Germinal center (tissue), 1 donor: ENCODE measurements around the gene YJEFN3.

ENCODE experiments used
- DNase-seq: peaks from one replicate; pipeline ENCODE4 v3.0.0; 2012; ENCODE audit warnings: mixed read lengths, low spot score

Gene YJEFN3

DNA sequence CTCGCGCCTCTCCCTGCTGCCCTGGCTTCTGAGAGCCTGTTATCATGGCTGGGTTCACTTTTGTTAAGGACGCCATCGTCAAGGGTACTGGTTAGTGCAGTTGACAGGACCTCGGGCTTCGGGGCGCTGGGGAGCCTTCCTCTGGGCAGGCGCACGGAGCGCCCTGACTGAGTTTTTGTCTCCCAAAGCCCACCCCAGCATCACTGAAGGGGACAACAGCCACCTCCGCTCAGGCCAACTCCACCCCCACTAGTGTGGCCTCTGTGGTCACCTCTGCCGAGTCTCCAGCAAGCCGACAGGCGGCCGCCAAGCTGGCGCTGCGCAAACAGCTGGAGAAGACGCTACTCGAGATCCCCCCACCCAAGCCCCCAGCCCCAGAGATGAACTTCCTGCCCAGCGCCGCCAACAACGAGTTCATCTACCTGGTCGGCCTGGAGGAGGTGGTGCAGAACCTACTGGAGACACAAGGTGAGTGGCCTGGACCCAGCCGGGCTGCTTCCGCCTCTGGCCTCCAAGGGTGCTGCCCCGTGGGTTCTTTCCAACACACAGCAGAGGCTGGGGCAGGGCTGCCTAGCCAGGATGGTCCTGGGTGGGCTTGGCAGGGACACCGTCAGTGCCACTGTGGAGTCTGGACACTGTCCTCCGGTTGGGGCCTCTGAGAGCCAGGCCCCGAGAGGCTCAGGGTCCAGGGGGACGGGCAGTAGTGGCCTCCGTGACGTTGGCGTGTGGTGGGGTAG, 30.3 kb upstream of the YJEFN3 start:
- no peak for DNase-seq

DNA sequence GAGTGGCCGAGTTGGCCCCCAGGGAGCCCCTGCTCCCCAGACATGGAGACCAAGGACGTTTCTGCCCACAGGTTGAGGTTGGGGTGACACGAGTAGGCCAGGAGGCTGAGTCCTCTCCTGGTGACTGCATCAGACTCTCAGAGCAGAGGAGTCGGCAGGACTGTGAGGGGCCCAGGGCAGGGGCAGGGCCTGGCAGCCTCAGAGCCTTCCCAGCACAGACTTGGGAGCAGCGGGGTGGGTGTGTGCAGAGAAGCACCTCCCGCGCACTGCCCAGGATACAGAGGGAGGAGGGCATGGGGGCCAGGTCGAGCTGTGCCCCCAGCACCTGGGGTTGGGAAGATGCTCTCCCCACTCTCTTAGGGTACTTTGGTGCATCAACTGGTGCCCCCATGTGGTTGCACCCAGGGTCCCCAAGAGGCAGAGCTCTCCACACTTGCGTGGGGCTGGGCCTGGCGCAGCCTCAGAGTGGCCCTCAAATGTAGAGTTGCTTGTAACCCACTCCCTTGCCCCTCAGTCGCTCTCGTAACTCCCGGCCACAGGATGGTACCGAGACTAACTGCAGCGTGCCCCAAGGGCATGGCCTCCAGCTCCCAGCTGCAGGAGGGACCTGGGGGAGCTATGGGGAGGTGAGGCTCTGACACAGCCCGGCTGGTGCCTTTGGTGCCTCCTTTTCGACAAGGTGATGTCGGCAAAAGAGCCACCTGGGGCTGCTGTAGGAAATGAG, 29.3 kb upstream of the YJEFN3 start:
- DNase-seq: no peak

DNA sequence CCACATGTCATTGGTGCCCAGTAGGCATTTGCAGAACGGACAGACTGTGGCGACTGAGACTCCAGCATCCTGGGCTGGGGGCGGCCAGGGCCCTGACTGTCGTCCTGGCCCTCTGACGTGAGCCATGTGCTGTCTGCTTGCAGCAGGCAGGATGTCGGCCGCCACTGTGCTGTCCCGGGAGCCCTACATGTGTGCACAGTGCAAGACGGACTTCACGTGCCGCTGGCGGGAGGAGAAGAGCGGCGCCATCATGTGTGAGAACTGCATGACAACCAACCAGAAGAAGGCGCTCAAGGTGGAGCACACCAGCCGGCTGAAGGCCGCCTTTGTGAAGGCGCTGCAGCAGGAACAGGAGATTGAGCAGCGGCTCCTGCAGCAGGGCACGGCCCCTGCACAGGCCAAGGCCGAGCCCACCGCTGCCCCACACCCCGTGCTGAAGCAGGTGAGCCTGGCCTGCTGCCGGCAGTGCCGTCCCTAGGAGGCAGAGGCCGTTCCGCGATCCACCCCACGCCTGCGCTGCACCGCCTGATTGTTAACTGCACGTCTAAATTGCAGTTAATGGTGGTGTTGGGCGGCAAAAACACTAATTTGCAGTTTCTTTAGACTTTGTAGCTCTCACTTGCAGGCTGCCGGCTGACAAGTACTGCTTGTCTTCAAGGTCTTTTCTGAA, 27.6 kb upstream of the YJEFN3 start:
- DNase-seq: no peak

DNA sequence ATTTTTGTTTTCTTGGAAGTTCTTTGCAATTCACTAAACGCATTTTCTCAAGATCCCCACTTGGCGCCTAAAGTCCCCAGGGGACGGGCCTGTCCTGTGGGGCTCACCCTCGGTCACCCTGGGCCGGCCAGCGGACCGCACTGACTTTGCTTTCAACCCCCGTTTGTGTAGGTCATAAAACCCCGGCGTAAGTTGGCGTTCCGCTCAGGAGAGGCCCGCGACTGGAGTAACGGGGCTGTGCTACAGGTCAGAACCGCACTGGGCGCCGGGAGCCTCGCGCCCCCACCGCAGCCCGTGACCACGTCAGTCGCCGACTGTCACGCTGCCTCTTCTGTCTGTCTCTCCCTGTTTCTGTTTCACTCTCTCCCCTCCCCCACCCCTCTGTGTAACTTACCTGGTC, 26.9 kb upstream of the YJEFN3 start:
- DNase-seq: no peak

DNA sequence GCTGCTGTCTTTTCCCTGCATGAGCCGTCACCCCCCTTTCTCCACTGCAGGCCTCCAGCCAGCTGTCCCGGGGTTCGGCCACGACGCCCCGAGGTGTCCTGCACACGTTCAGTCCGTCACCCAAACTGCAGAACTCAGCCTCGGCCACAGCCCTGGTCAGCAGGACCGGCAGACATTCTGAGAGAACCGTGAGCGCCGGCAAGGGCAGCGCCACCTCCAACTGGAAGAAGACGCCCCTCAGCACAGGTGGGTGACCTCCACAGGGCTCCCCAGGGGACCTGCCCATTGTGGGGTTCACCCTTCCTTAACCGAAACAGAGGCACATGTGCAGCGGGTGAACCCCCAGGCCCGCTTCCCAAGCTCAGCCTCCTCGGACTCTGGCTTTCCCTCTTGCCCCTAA, 26.4 kb upstream of the YJEFN3 start:
- no peak for DNase-seq

DNA sequence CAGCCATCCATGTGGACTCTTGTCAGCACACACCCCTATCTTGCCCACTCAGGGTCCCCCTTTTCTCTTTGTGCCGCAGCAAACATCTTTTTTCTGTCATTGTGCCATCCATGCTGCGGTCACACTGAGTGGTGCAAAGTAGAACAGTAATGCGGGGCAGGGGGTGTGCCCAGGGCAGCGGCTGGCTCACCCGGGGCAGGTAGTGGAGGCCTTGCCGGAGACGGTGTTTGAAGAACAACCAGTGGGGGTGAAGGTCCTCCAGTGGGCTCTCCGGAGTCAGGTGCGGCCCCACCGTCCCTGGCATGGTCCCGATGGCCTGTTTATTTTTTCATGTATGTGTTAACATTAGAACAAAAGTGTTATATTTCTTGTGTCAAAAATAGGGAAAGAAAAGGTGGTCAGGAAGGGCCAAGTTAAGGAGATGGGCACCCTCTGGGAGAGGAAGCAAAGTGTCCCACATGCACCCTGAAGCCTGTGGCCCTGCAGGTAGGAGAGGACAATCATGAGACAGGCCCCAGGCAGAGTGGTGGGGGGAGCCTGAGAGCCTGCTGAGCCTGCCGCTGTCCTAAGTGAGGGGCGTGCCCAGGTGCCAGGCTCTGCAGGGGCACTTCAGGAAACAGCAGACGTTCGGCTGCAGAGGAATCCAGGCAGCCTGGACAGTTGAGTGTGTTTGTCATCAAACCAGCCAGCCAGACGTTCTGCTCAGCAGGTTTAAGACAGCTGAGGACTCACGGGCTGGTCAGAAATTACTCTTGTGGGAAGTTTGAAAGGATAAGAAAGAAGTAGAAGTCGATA, 25.7 kb upstream of the YJEFN3 start:
- DNase-seq: no peak

DNA sequence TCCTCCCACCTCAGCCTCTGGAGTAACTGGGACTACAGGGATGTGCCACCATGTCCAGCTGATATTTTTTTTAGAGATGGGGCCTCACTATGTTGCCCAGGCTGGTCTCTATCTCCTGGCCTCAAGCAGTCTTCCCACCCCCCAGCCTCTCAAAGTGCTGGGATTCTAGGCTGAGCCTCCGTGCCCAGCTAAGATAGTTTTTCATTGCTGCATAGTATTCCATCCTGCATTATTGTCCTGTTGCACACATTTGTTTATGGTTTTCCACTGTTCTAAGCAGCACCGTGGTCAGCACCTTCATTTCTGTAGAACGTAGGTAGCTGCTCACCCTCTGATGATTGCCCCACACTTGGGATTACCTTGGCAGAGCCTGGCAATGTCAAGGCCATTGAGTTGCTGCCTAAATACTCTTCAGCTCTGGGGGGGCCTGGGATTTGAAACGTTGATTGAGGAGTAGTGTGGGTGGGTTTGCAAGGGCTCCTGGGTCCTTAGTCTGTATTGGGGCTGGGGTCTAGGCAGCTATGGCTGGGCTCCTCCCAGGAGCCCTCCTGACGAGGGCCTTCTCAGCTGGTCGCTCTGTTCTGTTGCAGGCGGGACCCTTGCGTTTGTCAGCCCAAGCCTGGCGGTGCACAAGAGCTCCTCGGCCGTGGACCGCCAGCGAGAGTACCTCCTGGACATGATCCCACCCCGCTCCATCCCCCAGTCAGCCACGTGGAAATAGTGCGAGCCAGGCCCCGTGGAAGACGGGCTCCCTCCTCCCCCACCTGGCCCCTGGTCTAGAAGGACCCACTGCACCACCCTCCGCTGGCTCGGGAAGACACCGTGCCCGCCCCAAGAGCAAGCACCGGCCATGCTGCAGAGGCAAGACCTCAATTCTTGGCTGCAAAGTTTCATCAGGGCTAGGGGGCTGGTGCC, 23.7 kb upstream of the YJEFN3 start:
- DNase-seq: no peak

DNA sequence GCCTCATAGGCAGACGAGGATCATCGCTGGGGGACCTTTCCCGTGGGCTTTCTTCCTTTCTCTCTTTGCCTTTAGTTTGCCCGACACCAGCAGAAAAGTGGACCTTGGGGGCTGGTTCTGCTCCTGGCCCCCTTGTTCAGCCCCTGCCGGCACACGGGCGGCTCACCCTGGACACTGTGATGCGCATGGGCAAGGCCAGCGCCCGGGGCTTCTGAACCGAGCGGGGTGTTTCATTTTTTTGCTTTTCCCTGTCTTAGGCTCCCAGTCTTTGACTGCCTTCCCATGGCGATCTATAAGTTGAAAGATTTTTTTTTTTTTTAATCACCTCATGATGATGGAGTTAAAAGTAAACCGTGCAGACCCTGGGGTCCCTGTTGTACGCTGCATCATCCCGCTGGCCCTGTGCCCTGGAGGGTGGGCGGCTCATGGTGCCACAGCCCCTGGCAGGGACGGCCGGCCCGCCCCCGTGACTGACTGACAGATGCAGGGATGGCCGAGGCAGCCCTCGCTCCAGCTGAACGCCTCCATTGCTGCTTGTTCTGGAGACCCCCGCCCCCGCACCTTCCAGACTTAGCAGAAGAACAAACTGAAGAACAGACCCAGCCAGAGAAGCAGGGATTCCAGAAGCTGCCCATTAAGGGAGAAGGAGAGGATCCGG, 22.9 kb upstream of the YJEFN3 start:
- no peak for DNase-seq

DNA sequence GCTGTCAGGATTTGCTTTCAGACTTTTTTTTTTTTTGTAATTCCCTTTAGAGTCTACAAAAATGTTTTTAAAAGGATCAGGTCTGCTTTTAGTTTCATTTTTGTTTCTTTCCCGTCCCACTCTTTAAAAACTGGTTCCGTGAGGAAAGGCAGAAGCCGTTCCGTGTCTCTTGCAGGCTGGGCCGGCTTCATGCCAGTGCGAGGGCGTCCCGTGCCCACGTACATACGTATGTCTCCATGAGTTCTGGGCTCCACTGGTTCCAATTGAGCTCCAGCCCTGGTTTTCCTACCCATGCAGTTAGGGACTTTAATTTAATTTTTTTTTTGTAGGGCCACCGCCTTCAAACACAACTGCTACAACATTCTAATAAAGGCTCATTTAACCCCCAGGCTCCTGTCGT, 22.1 kb upstream of the YJEFN3 start:
- no peak for DNase-seq

DNA sequence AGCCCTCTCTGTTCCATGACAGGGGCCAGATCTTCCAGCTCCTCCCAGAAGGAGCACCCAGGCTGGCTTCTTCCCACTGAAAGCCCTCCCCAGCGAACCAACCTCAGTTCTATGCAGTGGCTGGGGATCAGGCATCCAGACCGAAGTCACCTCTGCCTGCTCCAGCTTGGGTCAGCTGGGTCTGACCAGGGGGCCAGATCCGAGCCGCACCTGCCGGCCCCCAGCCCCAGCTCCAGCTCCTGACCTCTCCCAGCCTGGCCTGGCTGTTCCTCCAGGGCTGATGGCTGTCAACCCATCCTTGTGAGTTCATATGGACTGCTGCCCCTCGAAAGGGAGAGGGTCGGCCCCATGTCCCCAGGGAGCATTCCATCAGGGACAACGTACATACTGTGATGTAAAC, 21.4 kb upstream of the YJEFN3 start:
- DNase-seq: no peak

DNA sequence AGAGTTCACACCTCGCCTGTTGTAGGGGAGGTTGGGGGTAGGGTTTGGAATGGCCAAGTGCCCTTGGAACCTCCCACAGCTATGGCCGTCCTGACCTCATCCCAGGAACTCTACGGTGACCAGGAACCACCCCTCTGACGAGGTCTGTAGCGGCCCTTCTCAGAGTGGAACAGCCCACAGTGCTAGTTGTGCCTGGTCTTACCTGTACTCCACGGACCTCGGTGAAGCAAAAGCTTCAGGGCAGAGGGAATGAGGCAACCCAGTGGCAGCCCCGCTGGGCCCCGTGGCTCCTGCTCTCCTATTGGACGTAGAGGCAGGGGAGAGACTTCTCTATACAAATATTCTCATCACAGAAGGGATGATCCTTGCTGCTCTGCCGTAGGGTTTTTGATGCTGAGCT, 20.5 kb upstream of the YJEFN3 start:
- DNase-seq: no peak

DNA sequence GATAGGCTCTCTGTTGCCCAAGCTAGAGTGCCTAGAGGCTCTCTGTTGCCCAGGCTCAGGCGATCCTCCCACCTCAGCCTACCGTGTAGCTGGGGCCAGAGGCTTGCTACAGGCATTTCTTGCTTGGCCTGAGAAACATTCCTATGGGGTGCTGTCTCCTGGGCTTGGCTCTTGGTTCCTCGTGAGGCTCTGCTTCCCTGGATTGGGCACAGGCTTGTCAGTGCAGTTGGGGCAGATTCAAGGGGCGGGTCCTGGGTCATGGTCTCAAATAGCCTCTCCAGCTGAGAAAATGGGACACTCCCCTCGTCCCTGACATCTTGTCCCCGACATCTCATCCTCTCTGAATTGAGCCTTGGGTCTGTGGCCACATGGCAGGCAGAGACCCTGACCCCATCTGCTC, 18.3 kb upstream of the YJEFN3 start:
- no peak for DNase-seq

DNA sequence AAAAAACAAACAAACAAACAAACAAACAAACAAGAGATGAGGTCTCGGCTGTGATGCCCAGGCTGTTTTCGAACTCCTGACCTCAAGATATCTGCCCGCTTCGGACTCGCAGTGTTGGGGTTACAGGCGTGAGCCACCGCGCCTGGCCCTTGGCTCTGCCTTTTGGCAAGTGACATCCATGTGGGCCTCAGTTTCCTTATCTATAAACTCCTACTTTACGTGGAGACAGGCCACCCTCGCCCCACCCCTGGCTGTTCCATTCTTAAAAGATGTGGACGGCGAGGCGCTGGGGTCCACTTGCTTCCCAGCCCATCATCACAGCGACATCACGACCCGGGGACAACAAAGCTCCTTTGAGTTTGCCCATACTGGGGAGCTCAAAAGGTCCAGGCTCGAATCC, 15.0 kb upstream of the YJEFN3 start:
- DNase-seq: no peak

DNA sequence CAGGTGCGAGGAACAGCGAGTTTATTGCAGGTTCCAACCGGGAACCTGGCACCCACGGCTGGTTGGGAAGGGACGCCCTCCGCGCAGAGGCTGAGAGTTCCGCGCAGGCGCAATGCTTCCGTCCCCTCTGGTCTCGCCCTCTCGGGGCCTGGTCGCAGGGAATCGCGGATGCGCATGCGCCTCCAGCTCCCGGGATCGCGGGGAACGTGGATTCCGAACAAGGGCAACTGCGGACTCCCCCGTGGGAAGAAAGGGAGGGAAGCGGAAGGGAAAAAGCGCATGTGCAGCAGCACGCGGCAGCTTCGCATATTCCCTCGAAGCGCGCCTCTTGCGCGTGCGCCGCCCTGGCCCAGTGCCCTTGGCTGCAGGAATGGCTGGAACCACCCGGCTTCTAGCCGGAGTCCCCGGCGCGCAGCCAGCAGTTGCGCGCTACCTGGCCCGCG, 14.5 kb upstream of the YJEFN3 start:
- DNase-seq: no peak

DNA sequence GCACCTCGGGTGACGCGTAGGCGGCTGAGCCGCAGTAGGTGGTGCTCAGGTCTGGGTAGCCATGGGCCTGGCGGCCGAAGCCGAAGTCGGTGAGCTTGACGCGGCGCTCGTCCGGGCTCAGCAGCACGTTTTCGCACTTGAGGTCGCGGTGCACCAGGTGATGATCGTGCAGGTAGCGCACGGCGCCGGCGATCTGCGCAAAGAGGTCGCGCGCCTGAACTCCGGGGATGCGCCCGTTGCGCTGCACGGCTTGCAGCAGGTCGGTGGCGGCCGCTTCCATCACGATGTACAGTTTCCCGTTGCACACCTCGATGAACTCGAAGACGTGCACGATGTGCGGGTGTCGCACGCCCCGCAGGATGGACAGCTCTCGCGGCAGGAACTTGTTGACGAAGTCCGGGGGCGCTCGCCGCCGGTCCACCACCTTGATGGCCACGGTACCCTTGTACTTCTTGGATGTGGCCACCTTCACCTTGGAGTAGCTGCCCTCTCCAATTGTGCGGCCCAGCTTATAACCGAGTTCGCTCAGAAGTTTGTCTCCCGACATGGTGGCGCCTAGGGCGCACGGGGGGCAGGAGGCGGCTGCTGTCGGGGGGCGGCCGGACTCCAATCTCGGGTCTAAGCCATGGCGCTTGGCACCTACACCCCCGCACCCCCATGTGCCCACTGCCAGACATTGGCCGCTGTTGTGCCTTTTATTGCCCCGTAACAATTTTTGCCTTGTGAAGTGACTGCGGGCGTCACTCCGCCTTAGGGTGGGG, 13.7 kb upstream of the YJEFN3 start, which contains the start of gene TSSK6:
Gene TSSK6, minus strand, starts transcription at position 668 of the 761 bp plus-strand sequence. Its CDS starts 121 bp downstream, at position 547.
- no peak for DNase-seq

DNA sequence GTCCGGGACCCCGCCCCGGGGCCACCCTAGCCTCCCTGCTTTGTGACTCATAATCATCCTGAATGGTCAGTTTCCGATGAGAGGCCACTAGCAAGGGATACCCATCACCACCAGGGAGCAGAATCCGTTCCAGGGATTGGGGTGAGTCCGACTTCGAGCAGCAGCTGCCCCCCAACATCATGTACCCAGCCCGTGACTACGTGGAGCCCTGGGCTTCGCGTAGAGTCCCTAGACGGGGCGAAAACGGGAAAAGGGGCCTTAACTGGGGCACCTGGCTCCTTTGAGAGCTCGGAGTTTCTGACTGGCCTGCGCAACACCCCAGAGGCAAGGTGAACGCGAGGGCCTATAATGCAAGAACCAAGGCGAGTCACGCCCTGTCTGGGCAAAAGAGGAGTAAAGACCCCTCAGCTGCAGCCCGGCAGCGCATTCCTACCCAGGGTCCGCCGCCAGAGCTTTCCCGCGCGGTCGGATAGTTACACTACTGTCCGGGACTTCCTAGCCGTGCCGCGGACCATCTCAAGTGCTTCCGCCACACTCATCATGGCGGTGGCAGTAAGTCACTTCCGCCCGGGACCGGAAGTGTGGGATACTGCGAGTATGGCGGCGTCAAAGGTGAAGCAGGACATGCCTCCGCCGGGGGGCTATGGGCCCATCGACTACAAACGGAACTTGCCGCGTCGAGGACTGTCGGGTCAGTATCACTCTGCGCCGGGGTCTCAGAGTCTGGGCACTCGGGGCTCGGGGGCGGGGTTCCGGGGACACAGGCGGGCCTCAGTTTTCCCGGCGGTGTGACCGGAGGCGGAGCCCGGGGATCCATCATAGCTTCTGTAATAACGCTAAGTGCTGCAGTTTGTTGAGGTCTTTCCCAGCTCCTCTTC, 12.8 kb upstream of the YJEFN3 start, which contains the start of gene NDUFA13:
Gene NDUFA13, plus strand, starts transcription at position 584 of the 878 bp plus-strand sequence. Its CDS starts 14 bp downstream, at position 598.
- DNase-seq: peak; percentile 90

DNA sequence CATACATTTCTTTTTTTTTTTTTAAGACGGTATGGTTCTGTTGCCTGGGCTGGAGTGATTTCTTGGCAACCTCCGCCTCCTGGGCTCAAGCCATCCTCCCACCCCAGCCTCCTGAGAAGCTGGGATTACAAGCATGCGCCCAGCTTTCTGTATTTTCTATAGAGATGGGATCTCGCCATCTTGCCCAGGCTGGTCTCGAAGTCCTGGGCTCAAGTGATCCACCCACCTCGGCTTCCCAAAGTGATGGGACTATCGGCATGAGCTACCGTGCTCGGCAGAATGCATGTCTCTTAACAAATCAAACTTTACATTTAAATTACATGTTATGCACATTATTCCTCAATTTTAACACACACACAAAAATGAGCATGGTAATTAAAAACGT, 11.5 kb upstream of the YJEFN3 start:
- DNase-seq: no peak

DNA sequence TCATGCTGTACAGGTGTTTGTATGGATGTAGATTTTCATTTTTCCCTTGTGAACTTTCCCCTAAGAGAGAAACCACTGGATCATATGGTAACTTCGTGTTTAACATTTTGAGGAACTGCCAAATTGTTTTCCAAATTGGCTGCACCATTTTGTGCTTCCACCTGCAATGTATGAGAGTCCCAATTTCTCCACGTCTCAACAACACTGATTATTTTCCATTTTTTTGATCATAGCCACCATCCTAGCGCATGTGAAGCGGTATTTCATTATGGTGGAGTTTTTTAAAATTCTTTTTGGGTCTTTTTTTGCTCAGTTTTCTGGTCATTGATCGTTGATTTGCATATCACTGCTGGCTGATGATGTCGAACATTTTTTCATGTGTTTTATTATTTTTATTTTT, 7.7 kb upstream of the YJEFN3 start:
- DNase-seq: no peak

DNA sequence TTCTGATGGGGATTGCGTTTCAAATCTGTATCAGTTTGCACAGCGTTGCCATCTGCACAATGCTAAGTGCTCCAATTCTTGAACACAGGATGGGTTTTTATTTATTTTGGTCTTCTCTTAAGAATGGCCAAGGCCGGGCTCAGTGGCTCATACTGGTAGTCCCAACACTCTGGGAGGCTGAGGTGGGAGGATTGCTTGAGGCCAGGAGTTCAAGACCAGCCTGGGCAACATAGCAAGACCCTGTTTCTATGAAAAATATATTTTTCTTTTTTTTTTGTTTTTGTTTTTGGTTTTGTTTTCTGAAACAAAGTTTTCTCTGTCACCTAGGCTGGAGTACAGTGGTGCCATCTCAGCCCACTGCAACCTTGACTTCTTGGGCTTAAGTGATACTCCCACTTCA, 5.5 kb upstream of the YJEFN3 start:
- DNase-seq: no peak
